Activated T-helper 1 cell treated with anti-CD3 and anti-CD28 coated beads, Interleukin-12 subunit alpha, Interleukin-12 subunit beta, Interleukin-2, Interleukin-4 antibody, amounts not matched to agents 30 ng/mL and 10 ng/mL and 1 ng/mL, durations not matched to agents 14 hours and 24 hours and 36 hours (primary cell): ENCODE results near the gene EXOC3L1. TPM values are rescaled to one million over a fixed set of nuclear protein-coding genes. Genes with fewer than 3 reads are reported as not detected.

Source experiments
- DNase-seq: peaks from one replicate; pipeline ENCODE4 v3.0.0; 2021; ENCODE audit warnings: low spot score
- H3K27ac Mint-ChIP-seq: one replicate; pipeline ENCODE4 v1.8.0; 2021; ENCODE audit warnings: mild to moderate bottlenecking, mixed read lengths
- H3K27me3 Mint-ChIP-seq: one replicate; pipeline ENCODE4 v1.8.0; 2022; ENCODE audit warnings: mild to moderate bottlenecking, moderate library complexity, mixed read lengths; ENCODE audit not compliant: insufficient read depth
- H3K36me3 Mint-ChIP-seq: one replicate; pipeline ENCODE4 v1.8.0; 2021; ENCODE audit warnings: low read depth, mixed read lengths
- H3K4me1 Mint-ChIP-seq: one replicate; pipeline ENCODE4 v1.8.0; 2021; ENCODE audit warnings: low read depth, mixed read lengths
- H3K4me3 Mint-ChIP-seq: one replicate; pipeline ENCODE4 v1.8.0; 2021; ENCODE audit warnings: mild to moderate bottlenecking, moderate library complexity, mixed read lengths
- H3K9me3 Mint-ChIP-seq: one replicate; pipeline ENCODE4 v1.8.0; 2021; ENCODE audit warnings: mixed read lengths
- intact Hi-C: fragments of 100-400 bp; cut with micrococcal nuclease; formaldehyde crosslinking; loops from one replicate; pipeline ENCODE4 v1.15.1; 2024
- total RNA-seq: library from RNA; stranded (reverse); gene quantifications from 2 replicates; pipeline ENCODE4 v1.2.3, GENCODE V29; 2022

The EXOC3L1 gene
- total RNA-seq, 1 donor from 2014 or later, result 0.34 TPM

GRCh38 chr16:67199011-67199807, 9.3 kb upstream of the EXOC3L1 start, which contains the start of gene ELMO3:
ELMO3 (plus strand) TSS chr16:67199131; CDS start chr16:67199327, 196 bp downstream.
- intact Hi-C loops, result no loop called here
- no peaks in the 10 kb centered on the region for H3K9me3 Mint-ChIP-seq
- peaks cover 35% of the 10 kb centered on the region for H3K36me3 Mint-ChIP-seq

GRCh38 chr16:67198238-67198734, 8.3 kb upstream of the EXOC3L1 start:
- Mint-ChIP-seq H3K36me3 (peaks cover 41% of the 10 kb centered on the region), H3K27ac (no peak overlapping the region), H3K4me1 (peaks cover 31% of the 10 kb centered on the region), H3K9me3 (no peaks in the 10 kb centered on the region), H3K27me3 (no peaks in the 10 kb centered on the region), H3K4me3 (no peak overlapping the region)
- intact Hi-C loops, result no loop called here
- no peak for DNase-seq

More at GRCh38 chr16:67199011-67199807, 9.3 kb upstream of the EXOC3L1 start, which contains the start of gene ELMO3:
- Mint-ChIP-seq H3K4me1 (peaks cover 22% of the 10 kb centered on the region), H3K27me3 (no peaks in the 10 kb centered on the region), H3K4me3 (no peak within 1 kb of the TSS), H3K27ac (no peak within 1 kb of the TSS)
- DNase-seq, result no peak

DNA sequence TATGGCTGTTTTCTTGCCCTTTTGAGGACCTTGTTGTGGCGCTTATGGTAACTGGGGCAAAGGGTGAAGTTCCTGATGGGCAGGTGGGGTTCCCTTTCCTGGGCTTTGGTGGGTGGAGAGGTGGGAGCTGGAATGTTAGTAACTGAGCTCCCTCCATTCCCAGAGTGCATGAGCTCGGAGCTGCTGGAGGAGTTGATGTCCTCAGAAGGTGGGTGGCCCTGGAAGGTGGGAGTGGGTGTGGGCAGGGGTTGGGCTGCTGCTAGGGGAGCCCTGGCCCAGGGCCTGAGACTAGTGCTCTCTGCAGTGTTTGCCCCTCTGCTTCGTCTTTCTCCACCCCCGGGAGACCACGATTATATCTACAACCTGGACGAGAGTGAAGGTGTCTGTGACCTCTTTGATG, 7.8 kb upstream of the EXOC3L1 start:
- no peak overlapping the region for H3K4me3 Mint-ChIP-seq
- H3K27ac Mint-ChIP-seq, result no peak overlapping the region
- no peak for DNase-seq
- no peaks in the 10 kb centered on the region for H3K9me3 Mint-ChIP-seq
- H3K4me1 Mint-ChIP-seq, result peaks cover 37% of the 10 kb centered on the region
- peaks cover 43% of the 10 kb centered on the region for H3K36me3 Mint-ChIP-seq
- no peaks in the 10 kb centered on the region for H3K27me3 Mint-ChIP-seq
- intact Hi-C loops, result no loop called here

GRCh38 chr16:67196881-67197280, 6.9 kb upstream of the EXOC3L1 start:
- peaks cover 40% of the 10 kb centered on the region for H3K4me1 Mint-ChIP-seq
- no peaks in the 10 kb centered on the region for H3K9me3 Mint-ChIP-seq
- H3K4me3 Mint-ChIP-seq, result peak overlapping the region; percentile 19
- no peak for DNase-seq
- no peaks in the 10 kb centered on the region for H3K27me3 Mint-ChIP-seq
- intact Hi-C loops, result no loop called here
- H3K36me3 Mint-ChIP-seq, result peaks cover 46% of the 10 kb centered on the region
- peak overlapping the region; percentile 18 for H3K27ac Mint-ChIP-seq

DNA sequence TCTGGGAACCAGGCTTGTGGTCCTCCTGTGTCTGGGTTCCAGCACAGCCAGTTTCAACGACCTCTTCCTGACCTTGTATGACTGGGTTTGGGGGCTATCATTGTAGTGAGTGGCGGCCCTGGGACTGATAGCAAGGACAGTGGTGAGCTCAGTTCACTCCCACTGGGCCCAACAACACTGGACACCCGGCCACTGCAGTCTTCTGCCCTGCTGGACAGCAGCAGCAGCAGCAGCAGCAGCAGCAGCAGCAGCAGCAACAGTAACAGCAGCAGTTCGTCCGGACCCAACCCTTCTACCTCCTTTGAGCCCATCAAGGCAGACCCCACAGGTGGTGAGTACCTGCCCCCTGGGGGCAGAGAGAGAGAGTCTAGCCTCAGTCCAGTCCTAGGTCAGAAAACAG, 5.7 kb upstream of the EXOC3L1 start:
- no peak for DNase-seq
- Mint-ChIP-seq H3K4me3 (peak overlapping the region; percentile 41), H3K36me3 (peaks cover 46% of the 10 kb centered on the region), H3K9me3 (no peaks in the 10 kb centered on the region), H3K4me1 (peaks cover 51% of the 10 kb centered on the region), H3K27me3 (no peaks in the 10 kb centered on the region), H3K27ac (no peak overlapping the region)
- intact Hi-C loops, result no loop called here

GRCh38 chr16:67194260-67194659, 4.3 kb upstream of the EXOC3L1 start:
- H3K36me3 Mint-ChIP-seq, result peaks cover 38% of the 10 kb centered on the region
- H3K9me3 Mint-ChIP-seq, result no peaks in the 10 kb centered on the region
- H3K27ac Mint-ChIP-seq, result peak overlapping the region; percentile 48
- intact Hi-C loops, result loop anchor here (5.0 kb wide), 1 partner anchor 118 kb away; no protein-coding TSS in a partner anchor
- no peaks in the 10 kb centered on the region for H3K27me3 Mint-ChIP-seq
- no peak for DNase-seq
- peak overlapping the region; percentile 95 for H3K4me3 Mint-ChIP-seq
- H3K4me1 Mint-ChIP-seq, result peaks cover 51% of the 10 kb centered on the region

- intact Hi-C loops, result loop anchor here (5.0 kb wide), 1 partner anchor 119 kb away; no protein-coding TSS in a partner anchor
- no peak for DNase-seq
- peak overlapping the region; percentile 48 for H3K27ac Mint-ChIP-seq
- peaks cover 38% of the 10 kb centered on the region for H3K36me3 Mint-ChIP-seq
- H3K27me3 Mint-ChIP-seq, result no peaks in the 10 kb centered on the region
- peak overlapping the region; percentile 95 for H3K4me3 Mint-ChIP-seq
- peaks cover 51% of the 10 kb centered on the region for H3K4me1 Mint-ChIP-seq
- H3K9me3 Mint-ChIP-seq, result no peaks in the 10 kb centered on the region
Measured at GRCh38 chr16:67193536-67193935, 3.6 kb upstream of the EXOC3L1 start.

DNA sequence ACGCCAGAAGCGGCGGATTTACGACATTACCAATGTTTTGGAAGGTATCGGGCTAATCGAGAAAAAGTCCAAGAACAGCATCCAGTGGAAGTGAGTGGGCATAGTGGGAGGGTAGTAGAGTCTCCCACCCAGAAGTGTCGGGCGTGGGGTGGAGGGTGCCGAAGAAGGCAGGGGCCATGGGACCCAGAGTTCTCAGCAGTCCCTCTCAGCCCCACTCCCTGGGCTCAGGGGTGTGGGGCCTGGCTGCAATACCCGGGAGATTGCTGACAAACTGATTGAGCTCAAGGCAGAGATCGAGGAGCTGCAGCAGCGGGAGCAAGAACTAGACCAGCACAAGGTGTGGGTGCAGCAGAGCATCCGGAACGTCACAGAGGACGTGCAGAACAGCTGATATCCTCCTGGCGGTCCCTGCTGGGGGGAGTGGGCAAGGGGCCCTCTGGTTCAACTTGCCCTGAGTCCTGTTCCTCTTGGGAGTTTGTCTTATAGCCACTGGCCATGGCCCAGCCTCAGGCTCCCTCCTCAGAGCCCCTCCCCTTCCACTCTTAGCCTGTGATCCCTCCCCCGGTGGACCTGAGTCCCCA, 2.9 kb upstream of the EXOC3L1 start:
- peaks cover 36% of the 10 kb centered on the region for H3K36me3 Mint-ChIP-seq

GRCh38 chr16:67191995-67192681, 2.2 kb upstream of the EXOC3L1 start, which contains the start of gene E2F4:
E2F4 (plus strand) TSS chr16:67192155; CDS start chr16:67192228, 73 bp downstream.
- peak within 1 kb of the TSS; percentile 95 for H3K4me3 Mint-ChIP-seq
- intact Hi-C loops, result loop anchor here (1.0 to 5.0 kb wide), 5 partner anchors 9 to 163 kb away; partner anchors contain the start of genes CBFB, FHOD1 and MATCAP1
- H3K4me1 Mint-ChIP-seq, result peaks cover 51% of the 10 kb centered on the region
- H3K27me3 Mint-ChIP-seq, result no peaks in the 10 kb centered on the region
- H3K9me3 Mint-ChIP-seq, result no peaks in the 10 kb centered on the region
- DNase-seq, result peak; percentile 86
- H3K36me3 Mint-ChIP-seq, result peaks cover 36% of the 10 kb centered on the region
- peak within 1 kb of the TSS; percentile 86 for H3K27ac Mint-ChIP-seq

More for the DNA sequence above, 2.9 kb upstream of the EXOC3L1 start:
- intact Hi-C loops, result loop anchor here (1.0 to 5.0 kb wide), 5 partner anchors 10 to 164 kb away; partner anchors contain the start of genes CBFB, FHOD1 and MATCAP1
- DNase-seq, result no peak
- peak overlapping the region; percentile 73 for H3K27ac Mint-ChIP-seq
- H3K4me1 Mint-ChIP-seq, result peaks cover 51% of the 10 kb centered on the region
- no peaks in the 10 kb centered on the region for H3K9me3 Mint-ChIP-seq
- no peaks in the 10 kb centered on the region for H3K27me3 Mint-ChIP-seq
- H3K4me3 Mint-ChIP-seq, result peak overlapping the region; percentile 95

DNA sequence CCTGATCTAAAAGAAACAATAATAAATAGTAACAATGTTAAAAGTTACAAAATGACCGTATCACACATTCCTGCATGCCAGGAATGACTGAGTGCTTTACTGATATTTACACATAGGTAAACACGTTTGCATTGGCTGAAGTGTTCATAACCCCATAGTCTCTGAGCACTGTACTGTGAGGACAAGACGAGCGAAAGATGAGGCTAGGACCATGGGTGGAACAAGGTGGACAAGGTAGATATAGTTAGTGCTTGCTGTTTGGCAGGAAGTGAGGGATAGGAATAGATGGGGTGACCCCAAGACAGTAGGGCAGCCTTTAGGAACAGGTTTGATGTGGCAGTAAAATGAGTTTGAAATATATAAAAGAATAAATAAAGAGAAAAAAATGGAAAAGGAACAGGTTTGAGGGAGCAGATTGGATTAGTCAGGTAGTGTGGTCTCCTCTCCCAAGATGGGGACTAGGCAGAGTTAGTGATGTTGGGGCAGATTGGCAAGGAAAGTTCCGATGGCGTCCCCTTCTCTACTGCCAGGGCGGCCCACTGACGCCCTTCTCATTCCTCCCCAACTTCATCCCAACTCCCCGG, 1.6 kb upstream of the EXOC3L1 start:
- peak overlapping the region; percentile 95 for H3K4me3 Mint-ChIP-seq
- peaks cover 46% of the 10 kb centered on the region for H3K4me1 Mint-ChIP-seq
- intact Hi-C loops, result loop anchor here (5.0 kb wide), 1 partner anchor 121 kb away; no protein-coding TSS in a partner anchor
- peak overlapping the region; percentile 86 for H3K27ac Mint-ChIP-seq
- peaks cover 31% of the 10 kb centered on the region for H3K36me3 Mint-ChIP-seq
- DNase-seq, result no peak
- H3K27me3 Mint-ChIP-seq, result no peaks in the 10 kb centered on the region
- no peaks in the 10 kb centered on the region for H3K9me3 Mint-ChIP-seq

DNA sequence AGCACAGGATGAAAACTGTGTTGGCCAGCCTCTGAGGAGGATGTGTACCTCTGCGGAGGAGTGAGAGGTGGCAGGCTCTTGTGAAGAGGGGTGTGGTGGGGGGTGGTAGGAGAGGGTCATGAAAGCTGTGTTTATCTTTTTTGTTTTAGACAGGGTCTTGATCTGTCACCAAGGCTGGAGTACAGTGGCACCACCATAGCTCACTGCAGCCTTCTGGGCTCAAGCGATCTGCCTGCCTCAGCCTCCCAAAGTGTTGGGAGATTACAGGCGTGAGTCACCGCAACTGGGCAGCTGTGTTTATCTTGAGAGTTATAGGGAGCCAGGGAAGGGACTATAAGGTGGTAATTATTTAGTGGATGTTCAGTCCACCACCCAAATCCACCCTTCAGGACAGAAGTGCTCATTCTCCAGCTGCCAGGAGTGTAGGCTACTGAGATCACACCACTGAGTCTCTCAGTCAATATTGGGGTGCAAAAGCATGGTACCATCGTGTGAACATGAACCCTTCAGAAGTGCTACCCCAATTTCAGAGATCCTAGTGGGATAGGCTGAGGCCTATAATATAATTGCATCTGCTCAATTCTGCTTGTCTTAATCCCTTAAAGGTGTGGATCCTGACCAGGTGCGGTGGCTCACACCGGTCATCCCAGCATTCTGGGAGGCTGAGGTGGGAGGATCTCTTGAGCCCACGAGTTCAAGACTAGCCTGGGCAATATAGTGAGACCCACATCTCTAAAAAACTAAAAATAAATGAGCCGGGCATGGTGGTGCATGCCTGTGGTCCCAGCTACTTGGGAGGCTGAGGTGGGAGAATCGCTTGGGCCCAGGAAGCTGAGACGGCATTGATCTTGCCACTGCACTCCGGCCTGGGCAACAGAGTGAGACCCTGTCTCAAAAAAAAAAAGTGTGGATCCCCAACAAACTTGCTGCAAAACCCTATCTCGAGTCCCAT, 788 bp upstream of the EXOC3L1 start:
- peak overlapping the region; percentile 61 for H3K27ac Mint-ChIP-seq
- DNase-seq, result no peak
- no peaks in the 10 kb centered on the region for H3K9me3 Mint-ChIP-seq
- peaks cover 23% of the 10 kb centered on the region for H3K36me3 Mint-ChIP-seq
- H3K27me3 Mint-ChIP-seq, result no peaks in the 10 kb centered on the region
- peak overlapping the region; percentile 95 for H3K4me3 Mint-ChIP-seq
- intact Hi-C loops, result loop anchor here (5.0 kb wide), 1 partner anchor 122 kb away; no protein-coding TSS in a partner anchor
- H3K4me1 Mint-ChIP-seq, result peaks cover 40% of the 10 kb centered on the region
